ENCODE data around the gene TCN2. TPM values are rescaled to one million over a fixed set of nuclear protein-coding genes. Genes with fewer than 3 reads are reported as not detected.
"Not testable (repeated sequence)": the region's sequence is repeated elsewhere in the genome, so short reads cannot be mapped to it uniquely, and the experiment has no call there.

Gene TCN2
- total RNA-seq, 1 donor from 2014 or later: 6.7 TPM

GRCh38 chr22:30626413-30626812 lies 19.4 kb downstream of the TCN2 start:
- Histone ChIP-seq H3K27me3 (ENCODE audit: control insufficient read depth, insufficient read depth, low read length) (no peaks in the 10 kb centered on the region), H3K4me3 (ENCODE audit: low read depth, low read length) (no peak overlapping the region), H3K36me3 (ENCODE audit: control insufficient read depth, insufficient read depth, low read length) (no peaks in the 10 kb centered on the region)
- no peak for DNase-seq (ENCODE audit: low read depth)
- no peak for TF ChIP-seq CTCF (IDR thresholded peaks at IDR 0.05; ENCODE audit: insufficient read depth, low read length, poor library complexity, severe bottlenecking)

GRCh38 chr22:30627471-30627870 lies 20.5 kb downstream of the TCN2 start:
- Histone ChIP-seq H3K27me3 (ENCODE audit: control insufficient read depth, insufficient read depth, low read length) (no peaks in the 10 kb centered on the region), H3K4me3 (ENCODE audit: low read depth, low read length) (no peak overlapping the region), H3K36me3 (ENCODE audit: control insufficient read depth, insufficient read depth, low read length) (no peaks in the 10 kb centered on the region)
- no peak for TF ChIP-seq CTCF (IDR thresholded peaks at IDR 0.05; ENCODE audit: insufficient read depth, low read length, poor library complexity, severe bottlenecking)
- DNase-seq (ENCODE audit: low read depth): no peak

GRCh38 chr22:30628491-30628890 lies 21.5 kb downstream of the TCN2 start:
- DNase-seq (ENCODE audit: low read depth): no peak
- TF ChIP-seq CTCF (IDR thresholded peaks at IDR 0.05; ENCODE audit: insufficient read depth, low read length, poor library complexity, severe bottlenecking): no peak
- Histone ChIP-seq H3K27me3 (ENCODE audit: control insufficient read depth, insufficient read depth, low read length) (no peaks in the 10 kb centered on the region), H3K4me3 (ENCODE audit: low read depth, low read length) (no peak overlapping the region), H3K36me3 (ENCODE audit: control insufficient read depth, insufficient read depth, low read length) (no peaks in the 10 kb centered on the region)

GRCh38 chr22:30631469-30631868 lies 24.5 kb downstream of the TCN2 start:
- H3K36me3 ChIP-seq (ENCODE audit: control insufficient read depth, insufficient read depth, low read length); H3K27me3 ChIP-seq (ENCODE audit: control insufficient read depth, insufficient read depth, low read length); DNase-seq (ENCODE audit: low read depth); H3K4me3 ChIP-seq (ENCODE audit: low read depth, low read length): not testable (repeated sequence)

GRCh38 chr22:30634471-30635233 lies 27.7 kb downstream of the TCN2 start:
- DNase-seq (ENCODE audit: low read depth): peak; percentile 72
- Histone ChIP-seq H3K4me3 (ENCODE audit: low read depth, low read length) (peak overlapping the region; percentile 16), H3K36me3 (ENCODE audit: control insufficient read depth, insufficient read depth, low read length) (no peaks in the 10 kb centered on the region), H3K27me3 (ENCODE audit: control insufficient read depth, insufficient read depth, low read length) (no peaks in the 10 kb centered on the region)
- peak; percentile 90 for TF ChIP-seq CTCF (IDR thresholded peaks at IDR 0.05; ENCODE audit: insufficient read depth, low read length, poor library complexity, severe bottlenecking)

DNA sequence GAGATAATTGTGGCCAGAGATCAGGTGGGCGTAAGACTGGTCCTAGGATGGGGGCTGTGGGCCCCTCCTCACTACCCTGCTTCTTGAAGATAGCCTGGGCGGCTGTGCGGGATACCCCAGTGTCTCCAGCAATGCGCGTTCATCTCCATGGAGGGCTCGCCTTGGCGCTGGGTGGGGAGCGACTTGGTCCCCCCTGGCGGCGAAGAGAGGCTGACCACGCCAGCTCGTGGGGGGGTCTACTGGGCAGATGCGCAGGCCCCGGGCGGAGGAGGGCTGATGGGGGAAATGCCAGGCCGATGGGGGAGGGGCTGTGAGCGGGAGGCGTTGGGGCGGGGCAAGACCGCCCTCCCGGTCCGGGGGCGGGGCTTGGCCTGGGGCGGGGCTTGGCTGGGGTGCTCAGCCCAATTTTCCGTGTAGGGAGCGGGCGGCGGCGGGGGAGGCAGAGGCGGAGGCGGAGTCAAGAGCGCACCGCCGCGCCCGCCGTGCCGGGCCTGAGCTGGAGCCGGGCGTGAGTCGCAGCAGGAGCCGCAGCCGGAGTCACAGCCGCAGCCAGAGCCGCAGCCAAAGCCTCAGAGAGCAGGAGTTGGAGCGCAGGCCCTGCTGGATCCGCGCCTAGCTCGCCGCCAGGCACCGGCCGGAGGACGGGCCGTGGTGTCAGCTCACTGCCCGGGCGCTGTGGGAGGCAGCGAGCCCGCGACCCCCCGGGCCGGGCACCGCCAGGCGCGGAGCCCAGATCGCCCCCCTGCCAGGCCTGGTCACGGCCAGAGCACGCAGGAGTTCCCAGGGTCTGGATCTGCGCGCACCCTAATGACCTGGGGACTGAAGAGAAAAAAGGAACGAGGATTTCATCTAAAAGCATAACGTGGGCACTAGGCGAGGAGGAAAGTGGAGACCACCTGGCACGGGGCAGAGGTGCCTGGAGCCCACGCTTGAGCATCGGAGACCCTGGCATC lies 28.6 kb downstream of the TCN2 start, which contains the start of gene SLC35E4:
TSS of gene SLC35E4 (plus strand) at position 509 of the 953 bp plus-strand sequence. CDS start 670 bp downstream, outside the sequence.
- TF ChIP-seq CTCF (IDR thresholded peaks at IDR 0.05; ENCODE audit: insufficient read depth, low read length, poor library complexity, severe bottlenecking): peak; percentile 41
- Histone ChIP-seq H3K36me3 (ENCODE audit: control insufficient read depth, insufficient read depth, low read length) (no peaks in the 10 kb centered on the region), H3K4me3 (ENCODE audit: low read depth, low read length) (peak within 1 kb of the TSS; percentile 52), H3K27me3 (ENCODE audit: control insufficient read depth, insufficient read depth, low read length) (no peaks in the 10 kb centered on the region)
- peak; percentile 12 for DNase-seq (ENCODE audit: low read depth)
